ENCODE measurements around the gene SMIM28. TPM values are rescaled to one million over a fixed set of nuclear protein-coding genes. Genes with fewer than 3 reads are reported as not detected.
"Not testable (repeated sequence)": the region's sequence is repeated elsewhere in the genome, so short reads cannot be mapped to it uniquely, and the experiment has no call there.

The SMIM28 gene
- total RNA-seq, 1 experiment from 2014 or later, result not detected

DNA sequence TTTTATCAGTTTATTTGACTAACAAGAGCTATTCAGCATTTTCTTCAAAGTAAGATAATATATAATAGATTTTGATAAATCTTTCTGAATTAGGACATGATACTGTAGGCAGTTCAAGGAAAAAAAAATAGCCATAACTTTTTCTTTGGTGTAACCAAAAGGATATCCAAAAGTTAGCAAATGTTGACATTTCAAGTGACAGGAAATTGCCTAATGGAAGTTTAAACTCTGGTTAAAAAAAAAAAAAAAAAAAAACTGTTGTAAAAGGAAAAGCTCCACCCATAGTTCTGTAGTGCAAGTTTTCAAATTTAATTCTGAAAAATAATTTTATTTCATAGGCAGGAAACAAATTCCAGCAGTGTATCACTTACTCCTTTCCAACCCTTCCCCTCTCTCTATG, 45.2 kb downstream of the SMIM28 start:
- ChIA-PET CTCF (interaction anchor here (0.6 to 1.0 kb wide), 3 partner anchors 8 to 307 kb away, joined by 3 to 4 read pairs (median 4); no protein-coding TSS in a partner anchor), POLR2A (interaction anchor here (0.8 to 1.4 kb wide), 4 partner anchors 12 to 21 kb away, joined by 3 to 6 read pairs (median 4); no protein-coding TSS in a partner anchor)
- BruUV-seq (replicated peaks), result no TSS peak
- no peak overlapping the region for H3K27ac Mint-ChIP-seq (ENCODE audit: low read depth, unreplicated experiment)
- H3K36me3 Mint-ChIP-seq (ENCODE audit: insufficient read depth, unreplicated experiment), result peaks cover 32% of the 10 kb centered on the region
- no peaks in the 10 kb centered on the region for H3K9me3 Mint-ChIP-seq (ENCODE audit: unreplicated experiment)
- TF ChIP-seq, protein P1, sequence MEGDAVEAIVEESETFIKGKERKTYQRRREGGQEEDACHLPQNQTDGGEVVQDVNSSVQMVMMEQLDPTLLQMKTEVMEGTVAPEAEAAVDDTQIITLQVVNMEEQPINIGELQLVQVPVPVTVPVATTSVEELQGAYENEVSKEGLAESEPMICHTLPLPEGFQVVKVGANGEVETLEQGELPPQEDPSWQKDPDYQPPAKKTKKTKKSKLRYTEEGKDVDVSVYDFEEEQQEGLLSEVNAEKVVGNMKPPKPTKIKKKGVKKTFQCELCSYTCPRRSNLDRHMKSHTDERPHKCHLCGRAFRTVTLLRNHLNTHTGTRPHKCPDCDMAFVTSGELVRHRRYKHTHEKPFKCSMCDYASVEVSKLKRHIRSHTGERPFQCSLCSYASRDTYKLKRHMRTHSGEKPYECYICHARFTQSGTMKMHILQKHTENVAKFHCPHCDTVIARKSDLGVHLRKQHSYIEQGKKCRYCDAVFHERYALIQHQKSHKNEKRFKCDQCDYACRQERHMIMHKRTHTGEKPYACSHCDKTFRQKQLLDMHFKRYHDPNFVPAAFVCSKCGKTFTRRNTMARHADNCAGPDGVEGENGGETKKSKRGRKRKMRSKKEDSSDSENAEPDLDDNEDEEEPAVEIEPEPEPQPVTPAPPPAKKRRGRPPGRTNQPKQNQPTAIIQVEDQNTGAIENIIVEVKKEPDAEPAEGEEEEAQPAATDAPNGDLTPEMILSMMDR (IDR thresholded peaks at IDR 0.05; ENCODE audit: unreplicated experiment), result no peak
- intact Hi-C loops (cut with micrococcal nuclease), result no loop called here
- H3K4me3 Mint-ChIP-seq (ENCODE audit: unreplicated experiment), result no peak overlapping the region
- no peaks in the 10 kb centered on the region for H3K27me3 Mint-ChIP-seq (ENCODE audit: insufficient read depth, unreplicated experiment)
- peaks cover 6% of the 10 kb centered on the region for H3K4me1 Mint-ChIP-seq (ENCODE audit: insufficient read depth, unreplicated experiment)
- DNase-seq (ENCODE audit: unreplicated experiment), result no peak

DNA sequence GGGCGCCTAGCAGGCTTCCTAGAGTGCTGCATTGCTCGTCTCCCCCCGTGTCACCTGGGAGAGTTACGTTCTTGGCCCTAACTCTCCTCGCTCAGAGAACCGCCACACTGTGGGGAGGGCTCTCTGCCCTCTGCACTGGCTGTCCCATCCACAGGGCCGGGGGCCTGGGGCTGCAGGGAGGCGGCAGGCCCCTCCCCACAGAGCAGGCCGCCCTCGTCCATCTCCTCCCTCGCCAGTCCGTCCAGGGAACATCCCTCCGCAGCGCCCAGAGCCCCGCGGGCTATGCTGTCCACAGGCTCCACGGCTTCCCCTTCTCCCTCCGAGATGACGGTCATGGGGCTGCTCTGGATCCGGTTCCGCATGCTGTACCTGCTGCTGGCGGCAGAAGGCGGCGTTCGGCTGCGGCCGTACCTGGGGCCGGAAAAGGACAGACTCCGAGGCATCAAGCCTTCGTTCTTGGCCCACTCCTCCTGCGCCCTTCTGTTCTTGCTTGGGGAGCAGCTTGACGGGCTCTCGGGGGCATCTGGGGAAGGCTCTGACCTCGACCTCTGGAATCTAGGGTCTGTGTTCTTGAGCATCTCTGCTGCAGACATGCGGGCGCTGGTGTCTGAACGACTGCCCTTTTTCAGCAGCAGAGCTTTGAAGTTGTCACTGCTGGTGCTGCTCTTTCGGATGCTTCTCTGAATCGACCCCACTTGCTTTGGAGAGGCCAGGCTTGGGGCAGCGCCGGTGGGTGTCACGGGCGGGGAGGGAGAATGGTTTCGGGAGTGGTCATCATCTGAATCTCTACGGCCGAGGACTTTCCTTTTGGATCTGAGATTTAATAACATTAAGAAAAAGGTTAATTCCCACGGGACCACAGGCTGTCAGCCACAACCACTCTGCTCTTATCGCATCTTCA, 46.5 kb downstream of the SMIM28 start:
- no peak overlapping the region for H3K27ac Mint-ChIP-seq (ENCODE audit: low read depth, unreplicated experiment)
- peaks cover 30% of the 10 kb centered on the region for H3K36me3 Mint-ChIP-seq (ENCODE audit: insufficient read depth, unreplicated experiment)
- no peaks in the 10 kb centered on the region for H3K27me3 Mint-ChIP-seq (ENCODE audit: insufficient read depth, unreplicated experiment)
- BruUV-seq (replicated peaks), result no TSS peak
- POLR2A ChIA-PET, result interaction anchor here (0.6 to 1.4 kb wide), 2 partner anchors 13 to 236 kb away, joined by 4 read pairs; no protein-coding TSS in a partner anchor
- DNase-seq (ENCODE audit: unreplicated experiment), result no peak
- no peaks in the 10 kb centered on the region for H3K9me3 Mint-ChIP-seq (ENCODE audit: unreplicated experiment)
- CTCF ChIA-PET, result interaction anchor here (0.6 to 10.5 kb wide), 6 partner anchors 31 to 339 kb away, joined by 3 to 213 read pairs (median 6); no protein-coding TSS in a partner anchor
- intact Hi-C loops (cut with micrococcal nuclease), result no loop called here
- no peak overlapping the region for H3K4me3 Mint-ChIP-seq (ENCODE audit: unreplicated experiment)
- TF ChIP-seq, protein P1 (IDR thresholded peaks at IDR 0.05; ENCODE audit: unreplicated experiment), result no peak
- H3K4me1 Mint-ChIP-seq (ENCODE audit: insufficient read depth, unreplicated experiment), result peaks cover 6% of the 10 kb centered on the region

DNA sequence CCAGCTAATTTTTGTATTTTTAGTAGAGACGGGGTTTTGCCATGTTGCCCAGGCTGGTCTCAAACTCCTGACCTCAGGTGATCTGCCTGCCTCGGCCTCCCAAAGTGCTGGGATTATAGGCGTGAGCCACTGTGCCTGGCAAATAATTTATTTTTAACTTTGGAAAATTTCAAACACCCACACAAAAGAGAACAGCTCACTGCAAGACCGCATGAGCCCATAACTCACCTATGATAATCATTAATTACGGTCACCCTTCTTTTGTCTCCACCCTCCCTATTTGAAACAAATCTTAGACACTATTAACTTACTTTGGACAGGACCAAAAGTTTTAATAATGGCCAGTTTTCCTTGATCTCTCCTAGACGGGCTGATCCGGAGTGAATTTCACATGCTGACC, 47.6 kb downstream of the SMIM28 start:
- H3K9me3 Mint-ChIP-seq (ENCODE audit: unreplicated experiment); H3K4me3 Mint-ChIP-seq (ENCODE audit: unreplicated experiment); DNase-seq (ENCODE audit: unreplicated experiment); BruUV-seq (replicated peaks); H3K27ac Mint-ChIP-seq (ENCODE audit: low read depth, unreplicated experiment); intact Hi-C loops (cut with micrococcal nuclease); H3K4me1 Mint-ChIP-seq (ENCODE audit: insufficient read depth, unreplicated experiment); H3K27me3 Mint-ChIP-seq (ENCODE audit: insufficient read depth, unreplicated experiment): not testable (repeated sequence)
- CTCF ChIA-PET, result interaction anchor here (0.8 to 10.5 kb wide), 5 partner anchors 83 to 423 kb away, joined by 3 to 213 read pairs (median 9); no protein-coding TSS in a partner anchor
- POLR2A ChIA-PET, result interaction anchor here (1.3 kb wide), 1 partner anchor 96 kb away, joined by 7 read pairs; no protein-coding TSS in a partner anchor
- peaks cover 30% of the 10 kb centered on the region for H3K36me3 Mint-ChIP-seq (ENCODE audit: insufficient read depth, unreplicated experiment)

DNA sequence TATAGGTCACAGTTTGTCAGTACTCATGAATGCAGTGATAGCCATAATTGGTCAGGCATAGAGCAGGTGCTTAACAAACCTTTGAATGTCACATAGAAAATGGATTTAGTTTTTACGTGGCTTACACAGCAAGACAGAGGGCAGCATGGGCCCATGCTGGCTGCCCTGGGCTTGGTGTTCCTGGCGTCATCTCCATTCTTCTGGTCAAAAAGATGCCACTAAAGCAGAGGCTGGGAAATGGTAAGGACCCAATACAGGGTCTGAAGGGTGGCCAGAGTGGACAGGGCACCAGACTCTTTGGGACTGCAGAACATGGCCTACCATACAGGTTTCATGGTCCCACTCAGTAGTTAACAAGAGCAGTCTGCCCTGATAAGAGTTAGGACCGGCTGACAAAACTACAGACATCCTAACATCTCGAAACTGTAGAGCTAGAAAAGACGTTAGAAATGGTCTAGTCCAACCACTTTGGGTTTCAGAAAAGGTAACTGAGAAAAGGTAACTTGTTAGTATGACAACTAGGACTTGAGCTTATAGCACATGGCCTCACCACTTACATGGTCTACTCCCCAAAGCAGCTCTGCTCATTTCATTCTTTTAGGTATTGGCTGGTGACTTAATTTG, 48.9 kb downstream of the SMIM28 start:
- no TSS peak for BruUV-seq (replicated peaks)
- H3K9me3 Mint-ChIP-seq (ENCODE audit: unreplicated experiment), result no peaks in the 10 kb centered on the region
- TF ChIP-seq, protein P1 (IDR thresholded peaks at IDR 0.05; ENCODE audit: unreplicated experiment), result no peak
- peaks cover 26% of the 10 kb centered on the region for H3K36me3 Mint-ChIP-seq (ENCODE audit: insufficient read depth, unreplicated experiment)
- intact Hi-C loops (cut with micrococcal nuclease), result no loop called here
- no peaks in the 10 kb centered on the region for H3K27me3 Mint-ChIP-seq (ENCODE audit: insufficient read depth, unreplicated experiment)
- POLR2A ChIA-PET, result interaction anchor here (0.6 to 0.8 kb wide), 3 partner anchors 78 to 310 kb away, joined by 3 to 4 read pairs (median 3); no protein-coding TSS in a partner anchor
- H3K4me3 Mint-ChIP-seq (ENCODE audit: unreplicated experiment), result no peak overlapping the region
- no peak overlapping the region for H3K27ac Mint-ChIP-seq (ENCODE audit: low read depth, unreplicated experiment)
- DNase-seq (ENCODE audit: unreplicated experiment), result no peak
- peaks cover 6% of the 10 kb centered on the region for H3K4me1 Mint-ChIP-seq (ENCODE audit: insufficient read depth, unreplicated experiment)
- CTCF ChIA-PET, result interaction anchor here (0.6 to 10.5 kb wide), 9 partner anchors 9 to 339 kb away, joined by 3 to 213 read pairs (median 7); no protein-coding TSS in a partner anchor
